Left cardiac atrium (tissue), 4 donors: ENCODE results near the gene HNF1A. TPM values are rescaled to one million over a fixed set of nuclear protein-coding genes. Genes with fewer than 3 reads are reported as not detected.
A peak's percentile ranks its signal among the peaks of the same experiment; 100 is the strongest.
"Not testable (repeated sequence)": the region's sequence is repeated elsewhere in the genome, so short reads cannot be mapped to it uniquely, and the experiment has no call there.

Source experiments
- ATAC-seq, 2 donors: fragments of 200-7000 bp; cut with Tn5 transposase; one replicate each; pipeline ENCODE4 v1.9.1; 2020; ENCODE audit warnings: mild to moderate bottlenecking in 2 of 2, moderate library complexity in 2 of 2
- DNase-seq: peaks from one replicate; pipeline ENCODE4 v3.0.0-alpha.2; 2020
- intact Hi-C, 2 donors: fragments of 100-400 bp; cut with DNase I; formaldehyde crosslinking; loops; one replicate each; pipeline versions ENCODE4 v1.14.1 to v1.15.1; 2022 to 2023
- total RNA-seq, 2 donors: library from RNA; stranded (reverse); fragmentation: NEBNext Ultra II Directional; extraction: Animal tissue kit (Norgen Biotek cat#: 25700); gene quantifications; one replicate each; pipeline ENCODE4 v1.2.1, GENCODE V29; 2021
- donor health status: DM: no; HTN: yes; CAD: no.
- donor health status: DM: no; HTN: yes; CAD: no; lungs with severe emphysema.
- donor health status: DM: yes; HTN: yes; CAD: no.
- donor health status: Dilated cardiomyopathy.

The HNF1A gene
- total RNA-seq, 2 donors from 2014 or later, result not detected

DNA sequence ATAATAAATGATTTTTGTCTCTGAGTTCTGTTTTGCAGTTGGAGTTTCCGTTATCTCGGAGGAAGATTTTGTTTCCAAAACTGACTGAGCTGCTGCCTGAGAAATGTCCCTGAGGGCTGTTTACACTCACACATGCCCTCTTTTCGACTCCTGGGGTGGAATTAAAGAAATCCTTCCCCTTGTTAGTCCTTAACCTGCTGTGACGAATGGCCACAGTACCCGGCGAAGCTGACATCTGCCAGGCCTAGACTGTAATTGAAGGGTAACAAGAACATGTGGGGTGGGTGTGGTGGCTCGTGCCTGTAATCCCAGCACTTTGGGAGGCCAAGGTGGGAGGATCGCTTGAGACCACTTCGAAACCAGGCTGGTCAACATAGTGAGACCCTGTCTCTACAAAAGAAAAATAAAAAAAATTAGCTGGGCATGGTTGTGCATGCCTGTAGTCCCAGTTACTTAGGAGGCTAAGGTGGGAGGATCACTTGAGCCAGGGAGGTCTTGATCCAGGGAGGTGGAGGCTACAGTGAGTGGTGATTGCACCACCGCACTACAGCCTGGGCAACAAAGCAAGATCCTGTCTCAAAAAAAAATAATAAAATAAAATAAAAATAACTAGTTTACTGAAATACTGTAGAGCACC lies 52.4 kb downstream of the HNF1A start:
- intact Hi-C loops, result no loop called here
- no peak for DNase-seq
- ATAC-seq, result no peak

DNA sequence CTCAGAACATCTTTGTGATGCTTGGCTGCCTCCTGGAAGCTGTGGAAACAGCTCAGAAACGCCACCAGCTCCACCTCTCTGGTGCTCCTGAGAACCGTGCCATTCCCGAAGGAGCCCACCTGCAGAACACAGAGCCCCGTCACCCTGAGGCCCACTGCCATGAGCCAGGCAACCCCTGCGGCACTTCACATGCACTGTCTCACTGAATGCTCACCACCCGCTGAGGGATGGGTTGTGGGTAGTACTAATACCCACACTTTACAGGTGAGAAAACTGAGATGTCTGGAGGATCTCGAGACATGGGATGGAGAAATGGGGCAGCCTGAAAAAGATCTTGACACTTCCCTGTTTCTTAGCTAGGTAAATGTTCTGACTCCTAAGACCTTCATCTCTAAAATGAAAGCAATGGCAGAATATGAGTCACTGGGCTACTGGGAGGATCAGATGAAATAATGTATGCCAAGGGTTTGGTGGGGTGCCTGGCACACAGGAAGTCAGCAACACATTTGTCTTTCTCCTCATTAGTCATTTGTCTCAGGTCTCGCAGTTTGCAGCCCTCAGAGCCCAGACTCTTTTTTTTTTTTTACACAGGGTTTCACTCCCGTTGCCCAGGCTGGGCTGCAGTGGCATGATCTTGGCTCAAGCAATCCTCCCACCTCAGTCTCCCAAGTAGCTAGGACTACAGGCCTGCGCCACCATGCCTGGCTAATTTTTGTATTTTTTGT lies 55.4 kb downstream of the HNF1A start:
- ATAC-seq (peak; percentile 28 to 43), DNase-seq (no peak)
- intact Hi-C loops, result no loop called here

- intact Hi-C loops, result no loop called here
- ATAC-seq (no peak), DNase-seq (no peak)
Measured at GRCh38 chr12:121034616-121035305, 56.4 kb downstream of the HNF1A start.

- intact Hi-C loops, result no loop called here
- no peak for DNase-seq
- ATAC-seq, result no peak
Measured at GRCh38 chr12:121036810-121037326, 58.5 kb downstream of the HNF1A start.

- ATAC-seq, result peak; percentile 82 to 87
- intact Hi-C loops, result no loop called here
- DNase-seq, result peak; percentile 42
Measured at GRCh38 chr12:121038861-121039668, 60.7 kb downstream of the HNF1A start, which contains the start of gene OASL. Gene OASL (minus strand): TSS chr12:121039246. CDS start chr12:121038971, 275 bp downstream.

DNA sequence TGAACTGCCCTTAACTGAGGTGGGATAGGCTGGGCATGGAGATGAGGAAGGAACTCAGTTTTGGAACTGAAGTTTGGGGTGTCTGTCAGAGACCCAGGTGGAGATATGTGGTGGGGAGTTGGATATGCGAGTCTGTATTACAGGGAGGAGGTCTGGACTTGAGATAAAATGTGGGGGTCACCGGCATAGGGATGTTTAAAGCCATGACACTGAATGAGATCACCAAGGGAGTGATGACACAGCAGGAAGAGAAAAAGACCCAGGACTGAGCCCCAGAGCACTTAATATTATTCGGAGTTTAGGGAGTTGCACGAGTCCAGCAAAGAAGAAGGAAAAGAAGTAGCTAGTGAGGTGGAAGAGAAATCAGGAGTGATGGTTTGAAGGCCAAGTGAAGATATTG lies 64.7 kb downstream of the HNF1A start:
- no peak for ATAC-seq
- DNase-seq, result no peak
- intact Hi-C loops, result no loop called here

GRCh38 chr12:121047400-121047799 lies 69.1 kb downstream of the HNF1A start:
- intact Hi-C loops, DNase-seq, ATAC-seq: not testable (repeated sequence)

GRCh38 chr12:121048442-121048841 lies 70.1 kb downstream of the HNF1A start:
- no peak for DNase-seq
- intact Hi-C loops, result no loop called here
- ATAC-seq, result no peak

DNA sequence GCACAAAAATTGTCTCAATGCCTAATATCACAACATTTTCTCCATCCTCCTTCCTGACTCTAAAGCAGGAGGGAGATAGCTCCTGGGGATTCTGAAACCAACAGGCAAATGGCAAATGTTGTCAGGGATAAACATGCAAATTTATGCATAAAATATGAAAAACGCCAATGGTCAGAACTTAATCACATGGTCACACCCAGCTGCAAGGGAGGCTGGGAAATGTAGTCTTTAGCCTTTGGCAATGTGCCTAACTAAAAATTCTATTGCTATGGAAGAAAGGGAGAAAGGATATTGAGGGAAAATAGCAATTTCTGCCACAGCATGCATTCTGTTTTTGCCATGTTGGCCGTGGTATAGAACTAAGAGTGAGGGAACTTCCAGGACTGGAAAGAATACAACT lies 72.4 kb downstream of the HNF1A start:
- DNase-seq (no peak), ATAC-seq (no peak)
- intact Hi-C loops, result no loop called here

Other genes starting within 250 kb of the HNF1A start
- gene SPPL3, start 74.2 kb upstream of the HNF1A start, total RNA-seq, result 10 to 100 TPM; 27.6 to 29.7 TPM
- 10 to 100 TPM in 1 of 2 donors, 1 to 10 TPM in 1; 8.8 to 10.4 TPM for gene C12orf43, start 37.9 kb downstream of the HNF1A start, total RNA-seq
- 1 to 10 TPM in 1 of 2 donors, under 1 TPM in 1; 0.35 to 1.6 TPM for gene OASL, start 60.7 kb downstream of the HNF1A start, total RNA-seq
- 1 to 10 TPM; 1.3 to 3.0 TPM for gene P2RX7, start 154.3 kb downstream of the HNF1A start, total RNA-seq
- gene P2RX4, start 231.6 kb downstream of the HNF1A start, total RNA-seq, result 10 to 100 TPM; 10.1 to 11.7 TPM